H7 (cell line): Measurements from ENCODE around the gene EMILIN3. TPM values are rescaled to one million over a fixed set of nuclear protein-coding genes. Genes with fewer than 3 reads are reported as not detected.

Experiments
- DNase-seq: peaks from one replicate; pipeline ENCODE4 v3.0.0; 2012
- H3K27me3 ChIP-seq: 2 replicates; pipeline ENCODE4 v1.6.0; 2011; ENCODE audit warnings: mild to moderate bottlenecking, low read length; ENCODE audit not compliant: control insufficient read depth, insufficient read depth
- H3K36me3 ChIP-seq: replicated peaks from 2 replicates; pipeline ENCODE4 v1.5.1; 2011; ENCODE audit warnings: low read length; ENCODE audit not compliant: control insufficient read depth, insufficient read depth
- H3K4me3 ChIP-seq: 2 replicates; pipeline ENCODE4 v1.5.1; 2011; ENCODE audit warnings: low read depth, mild to moderate bottlenecking, control low read depth, low read length, moderate library complexity; ENCODE audit not compliant: insufficient read depth
- total RNA-seq: library from RNA; depleted of rRNA; stranded (reverse); fragments of >200 nt; shearing (Covaris generic); gene quantifications from 2 replicates; pipeline ENCODE4 v1.2.3, GENCODE V29; 2014; rRNA removed

EMILIN3 gene, protein sequence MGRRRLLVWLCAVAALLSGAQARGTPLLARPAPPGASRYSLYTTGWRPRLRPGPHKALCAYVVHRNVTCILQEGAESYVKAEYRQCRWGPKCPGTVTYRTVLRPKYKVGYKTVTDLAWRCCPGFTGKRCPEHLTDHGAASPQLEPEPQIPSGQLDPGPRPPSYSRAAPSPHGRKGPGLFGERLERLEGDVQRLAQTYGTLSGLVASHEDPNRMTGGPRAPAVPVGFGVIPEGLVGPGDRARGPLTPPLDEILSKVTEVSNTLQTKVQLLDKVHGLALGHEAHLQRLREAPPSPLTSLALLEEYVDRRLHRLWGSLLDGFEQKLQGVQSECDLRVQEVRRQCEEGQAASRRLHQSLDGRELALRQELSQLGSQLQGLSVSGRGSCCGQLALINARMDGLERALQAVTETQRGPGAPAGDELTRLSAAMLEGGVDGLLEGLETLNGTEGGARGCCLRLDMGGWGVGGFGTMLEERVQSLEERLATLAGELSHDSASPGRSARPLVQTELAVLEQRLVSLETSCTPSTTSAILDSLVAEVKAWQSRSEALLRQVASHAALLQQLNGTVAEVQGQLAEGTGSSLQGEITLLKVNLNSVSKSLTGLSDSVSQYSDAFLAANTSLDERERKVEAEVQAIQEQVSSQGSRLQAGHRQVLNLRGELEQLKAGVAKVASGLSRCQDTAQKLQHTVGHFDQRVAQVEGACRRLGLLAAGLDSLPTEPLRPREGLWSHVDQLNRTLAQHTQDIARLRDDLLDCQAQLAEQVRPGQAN
- 6.2 and 7.9 TPM in 2 replicates for total RNA-seq

GRCh38 chr20:41366546-41367392, at the start of gene EMILIN3:
Gene EMILIN3, minus strand, starts transcription at chr20:41366818. Its CDS starts 184 bp downstream, at chr20:41366634.
- Histone ChIP-seq H3K27me3 (peaks cover 36% of the 10 kb centered on the region), H3K36me3 (no peaks in the 10 kb centered on the region), H3K4me3 (peak within 1 kb of the TSS; percentile 50)
- peak; percentile 95 for DNase-seq

- Histone ChIP-seq H3K36me3 (peaks cover 46% of the 10 kb centered on the region), H3K4me3 (no peak overlapping the region), H3K27me3 (no peaks in the 10 kb centered on the region)
- DNase-seq, result no peak
Observed at GRCh38 chr20:41415191-41415590, 48.6 kb upstream of the EMILIN3 start.

GRCh38 chr20:41413169-41413568, 46.6 kb upstream of the EMILIN3 start:
- Histone ChIP-seq H3K4me3 (no peak overlapping the region), H3K36me3 (peaks cover 55% of the 10 kb centered on the region), H3K27me3 (no peaks in the 10 kb centered on the region)
- DNase-seq, result no peak

DNA sequence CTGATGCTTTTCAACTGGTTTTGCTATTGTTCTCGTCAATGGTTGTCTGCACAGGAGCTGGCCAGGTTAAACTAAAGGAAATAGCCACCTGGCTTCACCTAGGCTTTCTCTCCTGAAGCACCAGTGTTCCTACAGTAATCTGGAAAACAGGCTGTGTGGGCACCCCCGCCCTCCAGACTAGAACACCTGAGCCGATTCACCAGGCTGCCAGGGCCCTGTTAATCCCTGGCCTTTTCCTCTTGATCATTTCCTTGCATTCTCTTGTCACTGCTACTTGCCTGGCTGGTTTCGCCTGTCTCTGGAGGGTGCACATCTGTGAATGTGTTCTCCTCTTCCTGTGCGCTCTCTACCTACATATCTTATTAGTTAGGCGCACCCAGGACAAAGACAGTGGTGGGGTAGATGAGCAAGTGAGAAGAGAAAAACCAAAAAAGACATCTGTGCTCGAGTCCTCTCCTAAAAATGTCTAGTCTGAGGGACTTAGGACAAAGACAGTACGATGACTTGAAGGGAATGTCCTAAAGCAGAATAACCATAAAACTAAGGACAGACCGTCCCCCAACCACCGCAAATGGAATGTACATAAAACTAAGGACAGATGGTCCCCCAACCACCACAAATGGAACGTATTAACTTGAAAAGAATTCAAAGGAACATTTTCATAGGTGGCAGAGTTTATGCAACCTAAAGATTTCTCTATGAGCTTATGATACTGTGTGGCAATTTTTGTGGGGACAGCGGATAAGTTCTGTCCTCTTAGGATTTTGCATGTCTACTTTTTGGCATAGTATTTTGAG, 45.9 kb upstream of the EMILIN3 start:
- Histone ChIP-seq H3K36me3 (peaks cover 57% of the 10 kb centered on the region), H3K4me3 (no peak overlapping the region), H3K27me3 (no peaks in the 10 kb centered on the region)
- DNase-seq, result no peak

DNA sequence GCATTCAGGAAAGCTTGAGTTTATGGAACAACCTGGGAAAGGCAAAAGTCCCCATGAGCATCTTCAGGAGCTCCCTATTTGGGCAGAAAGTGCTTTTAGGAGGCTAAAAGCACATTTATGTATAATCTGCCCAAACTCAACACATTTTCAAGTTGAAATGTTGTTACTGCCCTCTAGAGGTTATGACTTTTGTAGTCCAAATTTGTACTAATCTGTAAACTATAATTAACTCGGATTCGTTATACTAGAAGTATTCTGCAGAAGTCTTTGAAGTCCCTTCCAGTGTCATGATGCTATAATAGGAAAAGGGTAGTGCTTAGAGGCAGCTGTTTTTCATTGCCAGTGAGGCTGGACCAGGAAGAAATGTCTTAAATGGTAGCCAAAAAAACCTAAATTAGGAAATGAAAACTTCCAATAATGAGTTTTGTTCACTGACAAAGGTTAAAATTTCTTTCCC, 44.8 kb upstream of the EMILIN3 start:
- no peak overlapping the region for H3K4me3 ChIP-seq
- no peaks in the 10 kb centered on the region for H3K27me3 ChIP-seq
- peaks cover 62% of the 10 kb centered on the region for H3K36me3 ChIP-seq
- no peak for DNase-seq

- H3K36me3 ChIP-seq, result peaks cover 59% of the 10 kb centered on the region
- no peaks in the 10 kb centered on the region for H3K27me3 ChIP-seq
- DNase-seq, result no peak
- no peak overlapping the region for H3K4me3 ChIP-seq
Observed at GRCh38 chr20:41408986-41409385, 42.4 kb upstream of the EMILIN3 start.

- Histone ChIP-seq H3K36me3 (peaks cover 57% of the 10 kb centered on the region), H3K4me3 (no peak overlapping the region)
Observed at GRCh38 chr20:41408156-41408794, 41.7 kb upstream of the EMILIN3 start.

GRCh38 chr20:41407607-41408006, 41.0 kb upstream of the EMILIN3 start:
- no peak overlapping the region for H3K4me3 ChIP-seq
- peaks cover 54% of the 10 kb centered on the region for H3K36me3 ChIP-seq
- no peak for DNase-seq
- H3K27me3 ChIP-seq, result no peaks in the 10 kb centered on the region

More at GRCh38 chr20:41408156-41408794, 41.7 kb upstream of the EMILIN3 start:
- no peaks in the 10 kb centered on the region for H3K27me3 ChIP-seq
- no peak for DNase-seq

DNA sequence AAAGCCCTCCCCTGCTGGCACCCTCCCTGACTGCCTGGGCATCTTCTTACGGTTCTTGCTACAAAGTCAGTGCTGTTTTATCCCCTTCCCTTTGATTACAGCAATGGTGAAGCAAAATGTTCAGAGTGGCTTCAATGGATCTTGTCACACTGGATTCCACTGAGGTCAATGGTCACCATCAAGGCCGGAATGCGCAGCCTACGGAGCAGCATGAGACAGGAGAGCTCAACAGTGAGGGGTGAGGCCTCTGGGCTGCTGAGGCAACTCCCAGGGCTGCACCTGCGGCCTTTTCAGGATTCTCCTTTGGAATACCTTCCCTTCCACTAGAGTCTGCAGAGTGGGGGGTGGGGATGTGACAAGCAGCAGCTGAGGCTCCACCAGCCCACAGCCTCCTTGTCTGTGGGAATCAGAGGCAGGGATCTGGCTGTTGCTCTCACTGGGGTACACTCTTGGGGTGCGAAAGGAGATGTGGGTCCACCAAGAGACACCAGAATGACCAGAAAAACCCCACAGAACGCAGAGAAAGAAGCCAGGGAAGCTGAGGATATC, 40.4 kb upstream of the EMILIN3 start:
- no peak for DNase-seq
- peaks cover 50% of the 10 kb centered on the region for H3K36me3 ChIP-seq

GRCh38 chr20:41406353-41406752, 39.7 kb upstream of the EMILIN3 start:
- no peaks in the 10 kb centered on the region for H3K27me3 ChIP-seq
- no peak for DNase-seq
- peaks cover 45% of the 10 kb centered on the region for H3K36me3 ChIP-seq
- no peak overlapping the region for H3K4me3 ChIP-seq

More for the DNA sequence above, 40.4 kb upstream of the EMILIN3 start:
- Histone ChIP-seq H3K4me3 (no peak overlapping the region), H3K27me3 (no peaks in the 10 kb centered on the region)

DNA sequence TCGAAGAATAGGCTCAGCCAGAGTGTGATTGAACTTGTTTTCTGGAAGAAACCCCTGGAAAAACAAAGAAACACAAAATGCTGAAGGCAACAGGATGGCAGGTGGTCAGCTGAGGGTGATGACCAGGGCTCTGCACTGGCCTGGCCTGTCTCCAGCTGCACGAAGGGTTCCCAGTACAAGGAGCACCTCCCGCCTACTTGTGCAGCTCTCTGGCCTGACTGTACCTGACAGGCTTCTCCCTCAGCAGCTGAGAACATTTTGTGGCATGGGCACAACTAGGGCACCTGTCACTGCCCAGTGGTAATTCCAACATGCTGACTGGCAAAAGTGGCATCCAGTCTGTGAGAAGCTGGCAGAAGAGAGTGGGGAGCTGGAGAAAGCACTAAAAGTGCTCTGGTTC, 38.8 kb upstream of the EMILIN3 start:
- peaks cover 39% of the 10 kb centered on the region for H3K36me3 ChIP-seq
- no peak for DNase-seq
- no peaks in the 10 kb centered on the region for H3K27me3 ChIP-seq
- H3K4me3 ChIP-seq, result no peak overlapping the region

GRCh38 chr20:41403604-41404003, 37.0 kb upstream of the EMILIN3 start:
- no peaks in the 10 kb centered on the region for H3K27me3 ChIP-seq
- DNase-seq, result no peak
- H3K36me3 ChIP-seq, result peaks cover 31% of the 10 kb centered on the region
- H3K4me3 ChIP-seq, result no peak overlapping the region

DNA sequence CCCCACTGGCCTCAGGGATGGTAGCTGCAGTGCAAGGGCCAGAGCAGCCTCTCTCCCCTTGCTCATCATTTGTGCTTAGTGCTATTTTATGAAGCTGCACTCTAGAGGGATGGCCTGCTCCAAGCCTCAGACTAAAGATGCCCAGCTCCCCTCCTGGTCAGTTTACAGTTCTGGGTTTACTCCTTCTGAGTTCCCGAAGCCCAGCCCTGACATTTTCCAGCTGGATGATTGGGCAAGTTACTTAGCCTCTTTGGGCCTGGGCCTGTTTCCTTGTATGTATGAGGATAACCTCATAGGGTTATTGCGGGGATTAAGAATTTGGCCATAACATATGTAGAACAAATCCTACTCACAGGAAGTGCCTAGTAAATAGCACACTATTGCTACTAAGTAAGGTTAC, 31.8 kb upstream of the EMILIN3 start:
- DNase-seq, result no peak
- Histone ChIP-seq H3K36me3 (no peaks in the 10 kb centered on the region; the same call in none of the 2 replicates), H3K27me3 (no peaks in the 10 kb centered on the region), H3K4me3 (no peak overlapping the region)
